Midbrain (tissue), 1 donor: ENCODE results near the gene DNAH6.
"Not testable (repeated sequence)": the region's sequence is repeated elsewhere in the genome, so short reads cannot be mapped to it uniquely, and the experiment has no call there.

ENCODE experiments used
- DNase-seq: peaks from one replicate; lab custom pipeline; 2025; lab: John Stamatoyannopoulos, UW

DNAH6 gene

GRCh38 chr2:84516234-84516986, at the start of gene DNAH6:
Gene DNAH6 (plus strand): TSS chr2:84516498. CDS start chr2:84517827, 1,329 bp downstream.
- DNase-seq = peak; percentile 89

- no peak for DNase-seq
Observed at GRCh38 chr2:84467389-84467788, 48.9 kb upstream of the DNAH6 start.

- not testable (repeated sequence) for DNase-seq
Observed at GRCh38 chr2:84472423-84472822, 43.9 kb upstream of the DNAH6 start.

GRCh38 chr2:84472856-84473565, 43.3 kb upstream of the DNAH6 start:
- no peak for DNase-seq

GRCh38 chr2:84474176-84474575, 42.1 kb upstream of the DNAH6 start:
- no peak for DNase-seq

GRCh38 chr2:84477886-84478285, 38.4 kb upstream of the DNAH6 start:
- no peak for DNase-seq

- no peak for DNase-seq
Observed at GRCh38 chr2:84478867-84479266, 37.4 kb upstream of the DNAH6 start.

- no peak for DNase-seq
Observed at GRCh38 chr2:84481702-84482101, 34.6 kb upstream of the DNAH6 start.

GRCh38 chr2:84482603-84483002, 33.7 kb upstream of the DNAH6 start:
- no peak for DNase-seq

GRCh38 chr2:84483320-84483719, 33.0 kb upstream of the DNAH6 start:
- no peak for DNase-seq

- no peak for DNase-seq
Observed at GRCh38 chr2:84486441-84487115, 29.7 kb upstream of the DNAH6 start.

GRCh38 chr2:84487298-84487996, 28.9 kb upstream of the DNAH6 start:
- no peak for DNase-seq

GRCh38 chr2:84491256-84491655, 25.0 kb upstream of the DNAH6 start:
- DNase-seq = no peak

GRCh38 chr2:84491741-84492140, 24.6 kb upstream of the DNAH6 start:
- no peak for DNase-seq

GRCh38 chr2:84492571-84492970, 23.7 kb upstream of the DNAH6 start:
- no peak for DNase-seq

GRCh38 chr2:84493514-84493913, 22.8 kb upstream of the DNAH6 start:
- no peak for DNase-seq

GRCh38 chr2:84494070-84494469, 22.2 kb upstream of the DNAH6 start:
- DNase-seq = no peak

- DNase-seq = peak; percentile 59
Observed at GRCh38 chr2:84495539-84496146, 20.7 kb upstream of the DNAH6 start.

GRCh38 chr2:84496386-84496785, 19.9 kb upstream of the DNAH6 start:
- no peak for DNase-seq

- no peak for DNase-seq
Observed at GRCh38 chr2:84497285-84497684, 19.0 kb upstream of the DNAH6 start.

GRCh38 chr2:84498150-84498799, 18.0 kb upstream of the DNAH6 start:
- no peak for DNase-seq
